Measurements from ENCODE around the gene NKX2-2.

DNA sequence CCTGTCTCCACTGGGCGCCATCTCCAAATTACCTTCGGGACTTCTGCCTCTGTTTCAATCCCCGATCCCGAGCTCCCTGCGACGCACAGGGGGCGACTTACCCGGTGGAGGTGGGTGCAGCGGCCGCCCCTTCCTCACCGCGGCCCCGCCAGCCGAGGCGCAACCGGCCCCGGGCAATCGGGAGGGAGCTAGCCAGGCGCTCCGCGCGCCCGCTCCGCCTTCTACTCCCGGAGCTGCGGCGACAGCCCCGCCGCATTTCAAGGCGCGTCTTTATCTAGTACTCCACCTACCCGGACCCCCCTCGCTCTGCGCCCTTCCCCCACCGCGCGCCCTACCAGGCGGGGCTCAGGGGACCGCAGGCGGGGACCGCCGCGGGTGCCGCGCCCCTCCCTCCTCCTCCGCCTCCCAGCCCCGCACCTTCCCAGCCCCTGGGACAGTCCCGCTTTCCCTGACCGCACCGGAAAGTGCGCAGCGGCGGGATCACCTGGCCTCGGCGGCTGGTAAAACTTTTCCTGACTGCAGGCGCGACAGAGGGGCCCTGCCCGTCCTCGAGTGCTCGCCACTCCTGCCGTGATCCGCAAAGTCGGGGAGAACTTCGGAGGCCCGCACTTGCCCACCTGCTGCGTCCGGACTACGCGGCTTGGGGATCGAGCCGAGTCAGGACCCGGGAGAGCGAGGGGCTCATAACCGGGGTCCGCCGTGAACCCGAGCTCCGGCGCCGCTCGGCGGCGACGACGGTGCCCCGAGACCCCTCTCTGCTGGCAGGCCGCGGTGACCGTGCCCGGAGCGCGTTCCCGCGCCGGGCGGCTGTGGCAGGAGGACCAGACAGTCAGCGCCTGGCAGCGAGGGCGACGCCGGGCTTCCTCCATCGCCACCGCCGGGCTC is 8.0 kb upstream of the NKX2-2 start:
- TF ChIP-seq POLR2A (IDR thresholded peaks at IDR 0.05; ENCODE audit: low read depth, low read length) (no peak), POLR2AphosphoS5 (IDR thresholded peaks at IDR 0.05; ENCODE audit: low read depth, low read length) (no peak)

Data from GM12892 (cell line).